HepG2 (cell line): ENCODE results near the gene SSTR5. TPM values are rescaled to one million over a fixed set of nuclear protein-coding genes. Genes with fewer than 3 reads are reported as not detected.

Source experiments
- HDAC1 ChIP-seq: sonication (generic); formaldehyde crosslinking; IDR thresholded peaks from 2 replicates; pipeline ENCODE4 v1.5.1; 2020; ENCODE audit warnings: mild to moderate bottlenecking, missing genetic modification reagents
- IKZF1 ChIP-seq: fragments of 450-650 bp; IDR thresholded peaks from 2 replicates; pipeline ENCODE4 v1.7.1; 2016
- NR2F2 ChIP-seq: IDR thresholded peaks from 2 replicates; pipeline ENCODE4 v1.6.1; 2012; ENCODE audit warnings: low read depth, inconsistent platforms, borderline replicate concordance
- TIGD3 ChIP-seq: sonication (generic); formaldehyde crosslinking; IDR thresholded peaks from 2 replicates; pipeline ENCODE4 v1.5.1; 2020; ENCODE audit warnings: mild to moderate bottlenecking, missing genetic modification reagents, borderline replicate concordance
- ZFP82 ChIP-seq: sonication (generic); formaldehyde crosslinking; IDR thresholded peaks from 2 replicates; pipeline ENCODE4 v1.5.1; 2020; ENCODE audit warnings: mild to moderate bottlenecking, missing genetic modification reagents, borderline replicate concordance
- ZFYVE20 ChIP-seq: sonication (generic); formaldehyde crosslinking; IDR thresholded peaks from 2 replicates; pipeline ENCODE4 v1.8.0; 2023; ENCODE audit warnings: low read depth, mild to moderate bottlenecking, moderate library complexity, missing genetic modification reagents, borderline replicate concordance
- ZNF616 ChIP-seq: sonication (generic); formaldehyde crosslinking; IDR thresholded peaks from 2 replicates; pipeline ENCODE4 v1.5.0; 2020; ENCODE audit warnings: low read depth, mild to moderate bottlenecking, missing genetic modification reagents
- ZNF839 ChIP-seq: sonication (generic); formaldehyde crosslinking; IDR thresholded peaks from 2 replicates; pipeline ENCODE4 v1.4.0; 2020; ENCODE audit warnings: missing genetic modification reagents, mild to moderate bottlenecking, borderline replicate concordance
- polyA plus RNA-seq, 8 experiments: library from polyadenylated mRNA; depleted of rRNA in 3 of 8; stranded (reverse) in 7 of 8; unstranded in 1 of 8; fragments of >200 nt; fragmentation: Illumina TruSeq in 4 of 8; extraction: Trizol in 4 of 8; gene quantifications; 2 replicates each; pipeline versions ENCODE4 v1.2.1 to v1.2.3, GENCODE V29; 2011 to 2016; ENCODE audit warnings: low read depth in 4 of 8, missing spikeins in 1 of 8, mixed read lengths in 1 of 8; ENCODE audit not compliant: insufficient read depth in 1 of 8
- total RNA-seq, 5 experiments: library from RNA; depleted of rRNA; stranded (reverse); fragments of >200 nt; fragmentation: Illumina TruSeq; extraction: Trizol; gene quantifications; 2 replicates each; pipeline ENCODE4 v1.2.3, GENCODE V29; 2016; ENCODE audit warnings: low read depth in 1 of 5
- TF ChIP-seq, protein P1 (sequence below): sonication (generic); formaldehyde crosslinking; IDR thresholded peaks from 2 replicates; pipeline ENCODE4 v1.9.0; 2022; ENCODE audit warnings: low read depth, missing genetic modification reagents
- TF ChIP-seq, protein P2 (sequence below): sonication (generic); formaldehyde crosslinking; IDR thresholded peaks from 2 replicates; pipeline ENCODE4 v1.4.0; 2020; ENCODE audit warnings: missing genetic modification reagents, borderline replicate concordance
- TF ChIP-seq, protein P3 (sequence below): sonication (generic); formaldehyde crosslinking; IDR thresholded peaks from 2 replicates; pipeline ENCODE4 v1.5.0; 2020; ENCODE audit warnings: mild to moderate bottlenecking, missing genetic modification reagents
- TF ChIP-seq, protein P4 (sequence below): sonication (generic); formaldehyde crosslinking; IDR thresholded peaks from 2 replicates; pipeline ENCODE4 v1.4.0; 2020; ENCODE audit warnings: missing genetic modification reagents
- TF ChIP-seq, protein P5 (sequence below): sonication (generic); formaldehyde crosslinking; IDR thresholded peaks from 2 replicates; pipeline ENCODE4 v1.8.1; 2022; ENCODE audit warnings: mild to moderate bottlenecking, missing genetic modification reagents
- TF ChIP-seq, protein P6 (sequence below): sonication (generic); formaldehyde crosslinking; IDR thresholded peaks from 2 replicates; pipeline ENCODE4 v1.4.0; 2020; ENCODE audit warnings: missing genetic modification reagents, borderline replicate concordance

Gene SSTR5
- total and polyA plus RNA-seq, 2 of the 13 experiments (the other 11 are each of a cell fraction or from before 2014, with no cell fraction given): 0.20 to 0.49 TPM

DNA sequence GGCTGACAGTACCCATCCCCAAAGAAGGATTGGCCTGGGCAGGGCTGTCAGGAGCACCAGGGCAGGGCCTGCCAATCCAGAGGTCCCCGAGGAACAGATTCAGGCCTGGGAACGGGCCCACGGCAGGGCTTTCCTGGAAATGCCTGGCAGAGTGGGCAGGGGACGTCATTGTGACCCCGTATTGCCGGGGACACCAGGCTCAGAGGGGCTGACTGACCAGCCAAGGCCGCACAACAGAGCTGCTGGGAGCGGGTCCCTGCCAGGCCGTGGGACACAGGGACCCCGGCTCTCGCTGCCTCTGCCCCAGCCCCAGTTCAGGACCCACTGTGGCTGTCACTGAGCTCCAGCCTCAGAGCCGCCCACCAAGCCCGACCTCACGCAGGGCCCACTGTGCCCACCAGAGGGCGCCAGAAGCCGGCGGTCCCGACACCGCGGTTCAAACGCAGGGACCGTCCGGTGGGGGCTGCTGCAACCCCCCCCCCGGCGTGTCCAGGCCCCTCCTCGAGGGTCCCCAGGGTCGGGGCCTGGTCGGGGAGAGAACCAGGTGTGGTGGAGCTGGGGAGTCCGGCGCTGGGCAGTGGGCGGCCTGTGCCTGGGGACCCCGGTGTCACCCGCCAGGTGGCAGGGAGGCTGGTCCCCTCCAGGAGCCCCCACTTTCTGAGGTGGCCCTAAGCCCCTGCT lies 15.2 kb upstream of the SSTR5 start (continued):
- TF ChIP-seq, protein P1, sequence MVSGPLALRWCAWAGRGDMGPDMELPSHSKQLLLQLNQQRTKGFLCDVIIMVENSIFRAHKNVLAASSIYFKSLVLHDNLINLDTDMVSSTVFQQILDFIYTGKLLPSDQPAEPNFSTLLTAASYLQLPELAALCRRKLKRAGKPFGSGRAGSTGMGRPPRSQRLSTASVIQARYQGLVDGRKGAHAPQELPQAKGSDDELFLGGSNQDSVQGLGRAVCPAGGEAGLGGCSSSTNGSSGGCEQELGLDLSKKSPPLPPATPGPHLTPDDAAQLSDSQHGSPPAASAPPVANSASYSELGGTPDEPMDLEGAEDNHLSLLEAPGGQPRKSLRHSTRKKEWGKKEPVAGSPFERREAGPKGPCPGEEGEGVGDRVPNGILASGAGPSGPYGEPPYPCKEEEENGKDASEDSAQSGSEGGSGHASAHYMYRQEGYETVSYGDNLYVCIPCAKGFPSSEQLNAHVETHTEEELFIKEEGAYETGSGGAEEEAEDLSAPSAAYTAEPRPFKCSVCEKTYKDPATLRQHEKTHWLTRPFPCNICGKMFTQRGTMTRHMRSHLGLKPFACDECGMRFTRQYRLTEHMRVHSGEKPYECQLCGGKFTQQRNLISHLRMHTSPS (CRISPR knock-in tag): no peak
- TF ChIP-seq ZFP82 (CRISPR knock-in tag): no peak
- no peak for TF ChIP-seq IKZF1
- TF ChIP-seq TIGD3 (CRISPR knock-in tag): no peak
- 0 out of 2 replicates have a peak, but pooled peaks have one; percentile 17 for TF ChIP-seq HDAC1 (CRISPR knock-in tag)
- TF ChIP-seq, protein P2, sequence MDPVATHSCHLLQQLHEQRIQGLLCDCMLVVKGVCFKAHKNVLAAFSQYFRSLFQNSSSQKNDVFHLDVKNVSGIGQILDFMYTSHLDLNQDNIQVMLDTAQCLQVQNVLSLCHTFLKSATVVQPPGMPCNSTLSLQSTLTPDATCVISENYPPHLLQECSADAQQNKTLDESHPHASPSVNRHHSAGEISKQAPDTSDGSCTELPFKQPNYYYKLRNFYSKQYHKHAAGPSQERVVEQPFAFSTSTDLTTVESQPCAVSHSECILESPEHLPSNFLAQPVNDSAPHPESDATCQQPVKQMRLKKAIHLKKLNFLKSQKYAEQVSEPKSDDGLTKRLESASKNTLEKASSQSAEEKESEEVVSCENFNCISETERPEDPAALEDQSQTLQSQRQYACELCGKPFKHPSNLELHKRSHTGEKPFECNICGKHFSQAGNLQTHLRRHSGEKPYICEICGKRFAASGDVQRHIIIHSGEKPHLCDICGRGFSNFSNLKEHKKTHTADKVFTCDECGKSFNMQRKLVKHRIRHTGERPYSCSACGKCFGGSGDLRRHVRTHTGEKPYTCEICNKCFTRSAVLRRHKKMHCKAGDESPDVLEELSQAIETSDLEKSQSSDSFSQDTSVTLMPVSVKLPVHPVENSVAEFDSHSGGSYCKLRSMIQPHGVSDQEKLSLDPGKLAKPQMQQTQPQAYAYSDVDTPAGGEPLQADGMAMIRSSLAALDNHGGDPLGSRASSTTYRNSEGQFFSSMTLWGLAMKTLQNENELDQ (CRISPR knock-in tag): no peak
- TF ChIP-seq NR2F2: no peak
- TF ChIP-seq, protein P3, sequence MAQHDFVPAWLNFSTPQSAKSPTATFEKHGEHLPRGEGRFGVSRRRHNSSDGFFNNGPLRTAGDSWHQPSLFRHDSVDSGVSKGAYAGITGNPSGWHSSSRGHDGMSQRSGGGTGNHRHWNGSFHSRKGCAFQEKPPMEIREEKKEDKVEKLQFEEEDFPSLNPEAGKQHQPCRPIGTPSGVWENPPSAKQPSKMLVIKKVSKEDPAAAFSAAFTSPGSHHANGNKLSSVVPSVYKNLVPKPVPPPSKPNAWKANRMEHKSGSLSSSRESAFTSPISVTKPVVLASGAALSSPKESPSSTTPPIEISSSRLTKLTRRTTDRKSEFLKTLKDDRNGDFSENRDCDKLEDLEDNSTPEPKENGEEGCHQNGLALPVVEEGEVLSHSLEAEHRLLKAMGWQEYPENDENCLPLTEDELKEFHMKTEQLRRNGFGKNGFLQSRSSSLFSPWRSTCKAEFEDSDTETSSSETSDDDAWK (CRISPR knock-in tag): no peak
- TF ChIP-seq, protein P4, sequence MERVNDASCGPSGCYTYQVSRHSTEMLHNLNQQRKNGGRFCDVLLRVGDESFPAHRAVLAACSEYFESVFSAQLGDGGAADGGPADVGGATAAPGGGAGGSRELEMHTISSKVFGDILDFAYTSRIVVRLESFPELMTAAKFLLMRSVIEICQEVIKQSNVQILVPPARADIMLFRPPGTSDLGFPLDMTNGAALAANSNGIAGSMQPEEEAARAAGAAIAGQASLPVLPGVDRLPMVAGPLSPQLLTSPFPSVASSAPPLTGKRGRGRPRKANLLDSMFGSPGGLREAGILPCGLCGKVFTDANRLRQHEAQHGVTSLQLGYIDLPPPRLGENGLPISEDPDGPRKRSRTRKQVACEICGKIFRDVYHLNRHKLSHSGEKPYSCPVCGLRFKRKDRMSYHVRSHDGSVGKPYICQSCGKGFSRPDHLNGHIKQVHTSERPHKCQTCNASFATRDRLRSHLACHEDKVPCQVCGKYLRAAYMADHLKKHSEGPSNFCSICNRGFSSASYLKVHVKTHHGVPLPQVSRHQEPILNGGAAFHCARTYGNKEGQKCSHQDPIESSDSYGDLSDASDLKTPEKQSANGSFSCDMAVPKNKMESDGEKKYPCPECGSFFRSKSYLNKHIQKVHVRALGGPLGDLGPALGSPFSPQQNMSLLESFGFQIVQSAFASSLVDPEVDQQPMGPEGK (CRISPR knock-in tag): peak; percentile 90
- TF ChIP-seq ZFYVE20 (CRISPR knock-in tag): no peak
- TF ChIP-seq ZNF839: no peak
- TF ChIP-seq, protein P5, sequence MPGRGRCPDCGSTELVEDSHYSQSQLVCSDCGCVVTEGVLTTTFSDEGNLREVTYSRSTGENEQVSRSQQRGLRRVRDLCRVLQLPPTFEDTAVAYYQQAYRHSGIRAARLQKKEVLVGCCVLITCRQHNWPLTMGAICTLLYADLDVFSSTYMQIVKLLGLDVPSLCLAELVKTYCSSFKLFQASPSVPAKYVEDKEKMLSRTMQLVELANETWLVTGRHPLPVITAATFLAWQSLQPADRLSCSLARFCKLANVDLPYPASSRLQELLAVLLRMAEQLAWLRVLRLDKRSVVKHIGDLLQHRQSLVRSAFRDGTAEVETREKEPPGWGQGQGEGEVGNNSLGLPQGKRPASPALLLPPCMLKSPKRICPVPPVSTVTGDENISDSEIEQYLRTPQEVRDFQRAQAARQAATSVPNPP (CRISPR knock-in tag): no peak
- TF ChIP-seq ZNF616 (CRISPR knock-in tag): no peak
- TF ChIP-seq, protein P6, sequence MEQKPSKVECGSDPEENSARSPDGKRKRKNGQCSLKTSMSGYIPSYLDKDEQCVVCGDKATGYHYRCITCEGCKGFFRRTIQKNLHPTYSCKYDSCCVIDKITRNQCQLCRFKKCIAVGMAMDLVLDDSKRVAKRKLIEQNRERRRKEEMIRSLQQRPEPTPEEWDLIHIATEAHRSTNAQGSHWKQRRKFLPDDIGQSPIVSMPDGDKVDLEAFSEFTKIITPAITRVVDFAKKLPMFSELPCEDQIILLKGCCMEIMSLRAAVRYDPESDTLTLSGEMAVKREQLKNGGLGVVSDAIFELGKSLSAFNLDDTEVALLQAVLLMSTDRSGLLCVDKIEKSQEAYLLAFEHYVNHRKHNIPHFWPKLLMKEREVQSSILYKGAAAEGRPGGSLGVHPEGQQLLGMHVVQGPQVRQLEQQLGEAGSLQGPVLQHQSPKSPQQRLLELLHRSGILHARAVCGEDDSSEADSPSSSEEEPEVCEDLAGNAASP (CRISPR knock-in tag): 0 out of 2 replicates have a peak, but pooled peaks have one; percentile 17
